GM12878 (cell line): ENCODE data around the gene RSL24D1.

Experiments used
- BRCA1 ChIP-seq: IDR thresholded peaks from 2 replicates; pipeline ENCODE4 v1.6.1; 2011; ENCODE audit warnings: low read depth, low read length, improper control_type of control experiment
- EZH2 ChIP-seq: IDR thresholded peaks from 2 replicates; pipeline ENCODE4 v1.6.1; 2012; ENCODE audit warnings: low read depth, mild to moderate bottlenecking, control low read depth, inconsistent platforms, low read length, borderline replicate concordance; ENCODE audit not compliant: control insufficient read depth
- MXI1 ChIP-seq: fragments of 150-350 bp; IDR thresholded peaks from 2 replicates; pipeline ENCODE4 v1.6.1; 2011; ENCODE audit warnings: low read depth, mild to moderate bottlenecking, inconsistent platforms, low read length, improper control_type of control experiment
- RAD21 ChIP-seq: IDR thresholded peaks from 2 replicates; pipeline ENCODE4 v1.6.1; 2011; ENCODE audit warnings: mild to moderate bottlenecking, low read depth, low read length, moderate library complexity; ENCODE audit not compliant: insufficient read depth
- STAT3 ChIP-seq: IDR thresholded peaks from 2 replicates; pipeline ENCODE4 v1.6.1; 2011; ENCODE audit warnings: low read depth, low read length, improper control_type of control experiment
- TARDBP ChIP-seq: IDR thresholded peaks from 2 replicates; pipeline ENCODE4 v1.6.1; 2016; ENCODE audit warnings: borderline replicate concordance
- ZNF274 ChIP-seq: IDR thresholded peaks from one replicate; pipeline ENCODE4 v1.8.0; 2011; ENCODE audit not compliant: insufficient read length, insufficient read depth
- ZZZ3 ChIP-seq: IDR thresholded peaks from 2 replicates; pipeline ENCODE4 v1.6.1; 2011; ENCODE audit warnings: low read depth; ENCODE audit not compliant: control insufficient read depth, insufficient read length
- TF ChIP-seq, protein P1 (sequence below), 3 experiments: IDR thresholded peaks in 2 of 3; conservative IDR thresholded peaks in 1 of 3; 2 replicates each; pipeline ENCODE4 v1.5.1; 2011; ENCODE audit warnings: low read depth in 3 of 3, low read length in 3 of 3, mild to moderate bottlenecking in 3 of 3, control low read depth in 2 of 3, moderate library complexity in 2 of 3, inconsistent platforms in 1 of 3, mixed read lengths in 1 of 3; ENCODE audit not compliant: control insufficient read depth in 2 of 3, insufficient read depth in 1 of 3; ENCODE audit errors: extremely low read depth in 1 of 3
- TF ChIP-seq, protein P2 (sequence below): fragments of 450-650 bp; IDR thresholded peaks from 2 replicates; pipeline ENCODE4 v1.6.1; 2017; ENCODE audit warnings: mild to moderate bottlenecking

DNA sequence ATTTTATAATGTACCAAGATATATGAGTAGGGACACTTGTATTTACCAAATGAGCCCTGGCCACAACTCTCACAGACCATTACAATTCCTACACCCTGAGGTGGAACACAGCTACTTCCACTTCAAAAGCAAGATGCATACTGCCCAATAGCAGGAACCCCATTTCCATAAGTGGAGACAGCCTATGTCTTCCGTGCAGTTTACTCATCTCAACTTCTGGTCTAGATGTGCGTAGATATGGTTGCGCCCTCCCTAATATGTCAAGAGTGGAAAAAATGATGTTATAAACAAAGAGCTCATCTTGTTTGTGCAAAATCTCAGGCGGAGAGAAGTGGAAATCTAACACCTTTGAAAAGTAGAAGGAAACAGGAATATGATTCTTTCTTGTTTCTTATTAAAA is 48.3 kb upstream of the RSL24D1 start:
- TF ChIP-seq, protein P1, sequence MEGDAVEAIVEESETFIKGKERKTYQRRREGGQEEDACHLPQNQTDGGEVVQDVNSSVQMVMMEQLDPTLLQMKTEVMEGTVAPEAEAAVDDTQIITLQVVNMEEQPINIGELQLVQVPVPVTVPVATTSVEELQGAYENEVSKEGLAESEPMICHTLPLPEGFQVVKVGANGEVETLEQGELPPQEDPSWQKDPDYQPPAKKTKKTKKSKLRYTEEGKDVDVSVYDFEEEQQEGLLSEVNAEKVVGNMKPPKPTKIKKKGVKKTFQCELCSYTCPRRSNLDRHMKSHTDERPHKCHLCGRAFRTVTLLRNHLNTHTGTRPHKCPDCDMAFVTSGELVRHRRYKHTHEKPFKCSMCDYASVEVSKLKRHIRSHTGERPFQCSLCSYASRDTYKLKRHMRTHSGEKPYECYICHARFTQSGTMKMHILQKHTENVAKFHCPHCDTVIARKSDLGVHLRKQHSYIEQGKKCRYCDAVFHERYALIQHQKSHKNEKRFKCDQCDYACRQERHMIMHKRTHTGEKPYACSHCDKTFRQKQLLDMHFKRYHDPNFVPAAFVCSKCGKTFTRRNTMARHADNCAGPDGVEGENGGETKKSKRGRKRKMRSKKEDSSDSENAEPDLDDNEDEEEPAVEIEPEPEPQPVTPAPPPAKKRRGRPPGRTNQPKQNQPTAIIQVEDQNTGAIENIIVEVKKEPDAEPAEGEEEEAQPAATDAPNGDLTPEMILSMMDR (IDR thresholded peaks at IDR 0.05 in 2 of 3, conservative IDR thresholded peaks at IDR 0.05 in 1 of 3; ENCODE audit: control insufficient read depth in 2 of 3, extremely low read depth in 1 of 3, insufficient read depth in 1 of 3, low read depth in 3 of 3, low read length in 3 of 3): no peak
- TF ChIP-seq BRCA1 (no peak), TARDBP (no peak), MXI1 (no peak), RAD21 (no peak), ZNF274 (no peak), EZH2 (no peak), STAT3 (no peak), ZZZ3 (no peak)
- TF ChIP-seq, protein P2, sequence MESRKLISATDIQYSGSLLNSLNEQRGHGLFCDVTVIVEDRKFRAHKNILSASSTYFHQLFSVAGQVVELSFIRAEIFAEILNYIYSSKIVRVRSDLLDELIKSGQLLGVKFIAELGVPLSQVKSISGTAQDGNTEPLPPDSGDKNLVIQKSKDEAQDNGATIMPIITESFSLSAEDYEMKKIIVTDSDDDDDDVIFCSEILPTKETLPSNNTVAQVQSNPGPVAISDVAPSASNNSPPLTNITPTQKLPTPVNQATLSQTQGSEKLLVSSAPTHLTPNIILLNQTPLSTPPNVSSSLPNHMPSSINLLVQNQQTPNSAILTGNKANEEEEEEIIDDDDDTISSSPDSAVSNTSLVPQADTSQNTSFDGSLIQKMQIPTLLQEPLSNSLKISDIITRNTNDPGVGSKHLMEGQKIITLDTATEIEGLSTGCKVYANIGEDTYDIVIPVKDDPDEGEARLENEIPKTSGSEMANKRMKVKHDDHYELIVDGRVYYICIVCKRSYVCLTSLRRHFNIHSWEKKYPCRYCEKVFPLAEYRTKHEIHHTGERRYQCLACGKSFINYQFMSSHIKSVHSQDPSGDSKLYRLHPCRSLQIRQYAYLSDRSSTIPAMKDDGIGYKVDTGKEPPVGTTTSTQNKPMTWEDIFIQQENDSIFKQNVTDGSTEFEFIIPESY: no peak
